NOMO-1 (cell line): ENCODE measurements around the gene PDCD10.

Source experiments
- DNase-seq, 2 experiments: peaks; one replicate each; lab custom pipeline; 2025; ENCODE audit not compliant: unreplicated experiment in 2 of 2; lab: John Stamatoyannopoulos, UW

The PDCD10 gene

GRCh38 chr3:167735233-167736138, 794 bp upstream of the PDCD10 start, which contains the start of gene SERPINI1:
Gene SERPINI1, plus strand, starts transcription at chr3:167735721. Its CDS starts 53,408 bp downstream, at chr3:167789129.
- DNase-seq: peak; percentile 94 to 96

GRCh38 chr3:167733961-167734497, 663 bp downstream of the PDCD10 start:
- peak in 1 of 2 experiments; percentile 74 for DNase-seq

DNA sequence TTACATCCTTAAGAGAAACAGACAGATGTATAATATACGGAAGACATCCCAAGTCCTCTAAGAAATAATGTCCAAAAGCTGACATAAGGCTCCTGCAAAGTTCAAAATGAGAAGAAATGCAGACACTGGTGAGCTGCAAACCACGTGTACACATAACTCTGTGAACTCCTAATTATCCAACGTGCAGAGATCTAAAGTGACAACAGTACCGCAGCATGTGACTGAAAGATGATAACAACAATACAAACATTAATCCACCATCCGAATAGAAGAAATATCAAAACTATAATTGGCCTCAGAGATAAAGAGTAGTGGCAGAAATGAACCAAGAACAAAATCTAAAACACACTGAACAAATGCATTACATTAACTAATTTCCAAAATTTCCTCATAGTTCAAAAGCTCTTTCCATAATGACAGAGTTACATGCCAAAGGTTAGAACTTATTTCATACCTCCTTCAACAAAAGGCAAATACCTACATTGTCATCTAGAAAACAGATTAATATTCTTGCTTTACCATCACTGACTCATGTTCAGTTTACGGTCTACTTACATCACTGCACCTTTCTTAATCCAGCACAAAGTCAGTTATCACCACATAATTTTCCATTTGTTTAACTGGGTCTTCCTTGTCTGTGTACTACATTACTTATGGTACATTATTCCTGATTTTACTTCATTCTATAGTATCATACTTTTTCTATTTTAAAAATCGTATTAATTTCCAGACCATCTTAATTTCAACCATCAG, 2.2 kb downstream of the PDCD10 start:
- DNase-seq: no peak

- DNase-seq: no peak
These were observed 3.3 kb downstream of the PDCD10 start for GRCh38 chr3:167731393-167731792.

GRCh38 chr3:167729591-167729990, 5.1 kb downstream of the PDCD10 start:
- no peak for DNase-seq

DNA sequence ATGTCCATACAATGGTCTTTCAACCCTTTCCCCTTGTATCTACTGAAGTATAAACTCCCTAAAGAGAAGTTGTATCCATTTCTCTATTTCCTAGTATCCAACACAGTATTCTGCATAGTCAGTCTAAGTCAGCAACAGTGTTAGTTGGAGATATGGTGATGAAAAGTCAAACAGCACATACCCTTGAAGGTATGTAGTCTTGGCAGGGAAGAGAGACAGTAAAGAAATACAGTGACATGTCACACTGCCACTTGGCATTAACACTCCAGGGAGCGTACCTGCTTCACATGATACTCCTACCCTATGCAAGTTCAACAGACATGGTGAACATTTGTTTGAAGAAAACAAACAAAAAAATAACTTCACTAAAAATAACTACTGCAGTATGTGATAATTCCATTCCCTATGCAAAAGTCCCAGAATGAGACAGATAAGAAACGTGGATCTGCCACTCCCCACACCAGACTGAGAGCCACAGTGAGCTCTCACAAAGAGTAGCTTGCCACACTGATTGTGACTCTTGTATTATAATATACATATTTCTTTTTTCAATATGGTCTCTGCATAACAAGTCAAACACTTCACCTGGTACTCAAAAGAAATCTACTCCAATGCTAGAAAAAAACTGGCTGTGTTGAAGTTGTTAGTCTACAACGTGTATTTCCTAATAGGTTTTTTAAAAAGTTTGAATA, 5.9 kb downstream of the PDCD10 start:
- no peak for DNase-seq

DNA sequence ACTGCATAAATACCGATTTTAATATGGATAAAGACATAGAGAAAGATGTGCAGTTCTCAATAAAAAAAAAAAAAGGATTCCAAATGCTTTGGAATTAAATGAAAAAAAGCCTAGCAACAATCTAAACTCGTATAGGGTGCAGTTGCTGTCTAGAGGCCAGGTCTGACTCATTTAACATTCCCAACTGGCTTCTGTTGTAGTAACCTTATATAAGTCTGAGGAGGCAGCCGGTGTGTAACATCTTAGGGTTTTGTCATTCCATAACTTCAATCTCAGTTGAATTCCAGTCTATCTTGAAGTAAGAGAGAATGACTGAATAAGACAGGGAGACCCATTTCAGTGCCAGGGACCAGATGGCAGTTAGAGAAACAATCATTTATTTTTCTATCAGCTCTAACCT, 6.5 kb downstream of the PDCD10 start:
- no peak for DNase-seq

DNA sequence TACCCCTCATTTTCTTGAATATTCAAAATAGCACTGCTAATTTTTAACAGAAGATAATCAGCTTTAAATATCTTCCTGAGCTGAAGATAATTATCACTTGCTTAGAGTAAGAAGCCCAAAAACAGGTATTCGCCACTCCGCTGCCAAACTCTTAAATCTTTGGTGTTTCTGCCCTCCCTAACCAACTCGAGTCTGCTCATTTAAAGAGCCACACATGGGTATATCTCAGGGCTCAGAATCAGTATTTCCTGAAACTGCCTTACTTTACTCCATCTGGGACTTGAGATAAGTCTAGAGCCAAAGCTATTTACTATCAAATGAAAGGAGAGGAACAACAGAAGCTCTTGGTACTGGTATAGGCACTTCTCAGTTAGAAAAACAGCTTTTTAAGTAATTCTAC, 10.8 kb downstream of the PDCD10 start:
- no peak for DNase-seq

DNA sequence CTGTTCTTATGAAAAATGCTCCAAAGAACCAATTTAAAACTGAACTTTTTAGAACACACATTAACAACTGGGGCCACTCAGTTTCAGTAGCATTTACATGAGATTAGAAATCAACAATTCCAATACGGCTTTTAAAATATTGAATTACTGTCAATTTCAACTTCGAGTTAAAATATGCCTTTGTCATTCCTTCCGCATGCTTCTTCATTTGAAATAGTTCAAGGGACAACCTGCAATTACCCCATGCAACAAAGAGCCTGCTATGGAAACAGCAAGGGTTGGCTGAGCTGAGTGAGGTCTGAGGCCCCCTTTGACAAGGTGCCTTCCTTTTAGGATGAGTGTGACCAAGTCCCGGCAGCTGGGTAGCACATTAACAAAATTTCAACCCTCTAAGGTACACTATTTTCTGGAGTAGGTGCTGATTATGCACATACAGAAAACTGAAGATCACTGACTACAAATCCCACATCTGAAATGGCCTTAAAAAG, 11.6 kb downstream of the PDCD10 start:
- no peak for DNase-seq

DNA sequence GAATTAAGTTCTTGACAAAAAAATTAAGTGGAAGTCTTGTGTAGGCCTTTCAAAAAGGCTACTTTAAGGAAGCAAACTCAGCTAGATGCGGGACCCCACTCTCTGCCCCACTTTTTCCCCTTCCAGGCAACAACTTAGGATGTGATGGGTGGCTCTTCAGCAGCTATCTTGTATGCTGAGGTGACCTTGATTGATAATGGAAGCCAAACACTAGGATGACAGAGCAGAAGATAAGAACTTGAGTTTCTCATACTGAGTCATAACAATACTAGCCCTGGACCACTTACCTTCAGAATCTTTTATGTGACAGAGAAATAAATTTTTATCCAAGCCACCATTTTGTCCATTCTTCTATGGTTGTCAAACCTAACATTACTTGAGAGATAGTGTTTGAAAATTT, 16.1 kb downstream of the PDCD10 start:
- DNase-seq: no peak

- no peak for DNase-seq
These were observed 17.8 kb downstream of the PDCD10 start for GRCh38 chr3:167716920-167717319.

GRCh38 chr3:167714871-167715270, 19.8 kb downstream of the PDCD10 start:
- DNase-seq: no peak

GRCh38 chr3:167712445-167712844, 22.2 kb downstream of the PDCD10 start:
- no peak for DNase-seq

GRCh38 chr3:167711439-167711838, 23.3 kb downstream of the PDCD10 start:
- no peak for DNase-seq

DNA sequence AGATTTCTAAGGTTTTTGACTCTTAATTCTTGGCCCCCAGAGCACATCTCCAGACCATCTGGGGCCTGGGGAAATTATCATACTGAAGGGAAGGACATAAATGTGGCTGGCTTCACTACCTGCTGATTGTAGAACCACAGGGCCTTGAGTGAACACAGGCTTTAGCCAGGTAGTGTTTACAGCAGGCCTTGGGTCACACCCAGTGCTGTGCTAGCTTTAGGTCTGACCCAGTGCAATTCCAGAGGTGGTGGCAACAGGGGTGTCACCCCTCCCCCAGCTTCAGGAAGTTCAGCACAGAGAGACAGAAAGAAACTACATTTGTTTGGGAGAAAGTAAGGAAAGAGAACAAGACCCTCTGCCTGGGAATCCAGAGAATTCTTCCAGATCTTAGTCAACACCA, 24.1 kb downstream of the PDCD10 start:
- no peak for DNase-seq

DNA sequence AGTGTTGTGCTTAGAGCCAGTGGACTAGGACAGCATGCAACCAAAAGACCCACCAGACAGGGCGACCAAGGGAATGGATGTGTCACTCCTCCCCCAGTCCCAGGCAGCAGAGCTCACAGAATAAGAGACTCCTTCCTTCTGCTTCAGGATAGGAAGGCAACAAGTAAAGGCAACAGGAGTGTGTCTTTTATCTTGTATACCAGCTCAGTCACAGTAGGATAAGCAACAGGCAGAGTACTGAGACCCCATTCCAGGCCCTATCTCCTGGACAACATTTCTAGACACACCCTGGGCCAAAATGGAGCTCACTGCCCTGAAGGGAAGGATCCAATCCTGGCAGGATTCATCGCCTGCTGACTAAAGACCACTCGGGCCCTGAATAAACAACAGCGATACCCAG, 25.0 kb downstream of the PDCD10 start:
- DNase-seq: no peak

DNA sequence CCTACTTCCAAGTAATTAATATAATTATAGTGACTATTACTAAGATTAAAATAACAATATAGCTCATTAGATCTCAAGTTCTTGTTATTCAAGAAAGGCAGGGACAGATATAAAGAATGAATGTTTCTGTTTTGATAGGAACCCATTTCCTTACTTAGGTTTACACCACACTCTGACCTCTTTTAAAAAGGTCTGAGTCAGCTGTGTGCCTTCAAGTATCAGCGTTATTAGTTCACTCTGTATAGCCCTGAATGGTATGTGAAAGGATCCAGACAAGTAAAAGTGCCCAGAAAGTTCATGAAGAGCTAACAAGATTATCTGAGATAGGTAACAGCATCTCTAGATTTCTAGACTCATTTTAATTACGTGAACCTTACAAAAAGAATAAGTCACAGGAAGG, 28.9 kb downstream of the PDCD10 start:
- no peak for DNase-seq

GRCh38 chr3:167700926-167701325, 33.8 kb downstream of the PDCD10 start:
- no peak for DNase-seq

DNA sequence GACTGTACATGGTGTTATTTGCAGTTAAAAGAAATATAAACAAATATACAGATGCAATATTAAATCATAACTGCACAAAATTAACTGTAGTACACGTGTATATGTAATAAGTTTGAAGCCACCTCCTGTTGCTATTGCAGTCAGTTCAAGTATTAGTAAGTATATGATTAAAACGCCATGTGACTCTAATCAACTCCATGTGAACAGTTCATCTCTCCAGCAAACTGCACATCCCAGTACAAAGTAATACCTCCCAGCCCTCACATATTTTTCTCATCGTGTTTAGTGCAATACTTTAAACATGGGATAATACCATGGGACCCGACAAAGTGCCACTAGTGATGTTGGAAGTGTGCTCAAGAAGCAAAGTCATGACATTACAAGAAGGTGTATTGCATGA, 34.6 kb downstream of the PDCD10 start:
- DNase-seq: no peak

GRCh38 chr3:167694121-167694520, 40.6 kb downstream of the PDCD10 start:
- DNase-seq: no peak

DNA sequence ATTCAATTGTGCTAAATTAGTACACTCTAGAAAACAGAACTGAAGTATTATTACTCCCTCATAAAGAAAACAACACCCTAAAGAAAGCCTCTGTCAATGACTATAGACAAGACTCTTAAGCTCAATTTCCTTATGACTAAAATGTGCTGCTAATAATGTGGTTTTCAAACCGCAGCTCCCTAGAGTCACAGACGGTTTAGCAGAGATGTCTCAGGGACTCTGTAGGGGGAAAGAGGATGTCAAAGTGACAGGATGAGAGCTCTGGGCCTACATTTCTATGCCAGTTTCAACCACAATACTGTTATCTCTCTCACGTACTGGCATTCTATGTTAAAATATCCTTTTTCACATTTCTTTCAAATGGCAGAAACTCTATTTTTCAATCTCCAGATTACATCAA, 43.3 kb downstream of the PDCD10 start:
- peak; percentile 6 to 25 for DNase-seq
